Left ventricle myocardium inferior (tissue), 1 donor: ENCODE results near the gene ZDHHC12. TPM values are rescaled to one million over a fixed set of nuclear protein-coding genes. Genes with fewer than 3 reads are reported as not detected.

ENCODE experiments used
- DNase-seq: peaks from one replicate; pipeline ENCODE4 v3.0.0-alpha.2; 2020
- H3K27ac ChIP-seq: fragments of 200-600 bp; replicated peaks from 2 replicates; pipeline ENCODE4 v1.8.0; 2021
- H3K27me3 ChIP-seq: fragments of 200-600 bp; 2 replicates; pipeline ENCODE4 v1.8.0; 2021; ENCODE audit warnings: low read depth
- H3K36me3 ChIP-seq: fragments of 200-600 bp; 2 replicates; pipeline ENCODE4 v1.8.0; 2021
- H3K4me1 ChIP-seq: fragments of 200-600 bp; 2 replicates; pipeline ENCODE4 v1.8.0; 2021
- H3K4me3 ChIP-seq: fragments of 200-600 bp; 2 replicates; pipeline ENCODE4 v1.8.0; 2021; ENCODE audit warnings: mild to moderate bottlenecking, moderate library complexity
- H3K9me3 ChIP-seq: fragments of 200-600 bp; replicated peaks from 2 replicates; pipeline ENCODE4 v1.8.0; 2021
- intact Hi-C: fragments of 100-400 bp; cut with micrococcal nuclease; formaldehyde crosslinking; loops from one replicate; pipeline ENCODE4 v1.11.0; 2022
- total RNA-seq: library from RNA; stranded (reverse); fragmentation: NEBNext Ultra II Directional; extraction: Animal tissue kit (Norgen Biotek cat#: 25700); gene quantifications from one replicate; pipeline ENCODE4 v1.2.1, GENCODE V29; 2021
- TF ChIP-seq, protein P1 (sequence below): fragments of 200-600 bp; IDR thresholded peaks from 2 replicates; pipeline ENCODE4 v1.8.0; 2021; ENCODE audit warnings: antibody characterized with exemption, mild to moderate bottlenecking, borderline replicate concordance
- donor health status: DM: no; HTN: yes; CAD: no; lungs with severe emphysema.

ZDHHC12 gene
- total RNA-seq, 1 donor from 2014 or later: 6.3 TPM

DNA sequence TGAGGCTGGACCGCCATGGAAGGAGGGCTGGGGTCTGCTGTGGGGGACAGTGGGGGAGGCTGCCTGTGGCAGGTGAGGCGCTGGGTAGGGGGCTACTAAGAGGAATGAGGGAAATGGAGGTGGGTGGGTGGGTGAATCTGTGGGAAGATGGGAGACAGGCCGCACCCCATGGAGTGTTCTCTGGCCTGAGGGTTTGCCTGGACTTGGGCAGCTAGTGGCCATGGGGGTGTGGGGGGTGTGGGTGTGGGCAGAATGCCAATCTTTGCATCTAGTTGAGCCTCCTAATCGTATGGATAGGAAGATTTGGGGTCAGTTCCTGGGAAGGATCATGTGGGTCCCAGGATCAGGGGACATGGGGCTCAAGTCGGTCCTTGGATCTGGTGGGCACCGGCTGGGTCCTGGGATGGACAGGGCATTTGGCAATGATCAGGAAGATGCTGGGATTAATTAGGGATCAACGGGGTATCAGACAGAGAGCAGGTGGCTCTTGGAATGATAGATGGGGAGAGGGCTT lies 518 bp downstream of the ZDHHC12 start:
- Histone ChIP-seq H3K9me3 (no peaks in the 10 kb centered on the region), H3K4me1 (peaks cover 13% of the 10 kb centered on the region), H3K27me3 (no peaks in the 10 kb centered on the region), H3K36me3 (peaks cover 3% of the 10 kb centered on the region), H3K4me3 (peak overlapping the region; percentile 73), H3K27ac (peak overlapping the region; percentile 89)
- TF ChIP-seq, protein P1, sequence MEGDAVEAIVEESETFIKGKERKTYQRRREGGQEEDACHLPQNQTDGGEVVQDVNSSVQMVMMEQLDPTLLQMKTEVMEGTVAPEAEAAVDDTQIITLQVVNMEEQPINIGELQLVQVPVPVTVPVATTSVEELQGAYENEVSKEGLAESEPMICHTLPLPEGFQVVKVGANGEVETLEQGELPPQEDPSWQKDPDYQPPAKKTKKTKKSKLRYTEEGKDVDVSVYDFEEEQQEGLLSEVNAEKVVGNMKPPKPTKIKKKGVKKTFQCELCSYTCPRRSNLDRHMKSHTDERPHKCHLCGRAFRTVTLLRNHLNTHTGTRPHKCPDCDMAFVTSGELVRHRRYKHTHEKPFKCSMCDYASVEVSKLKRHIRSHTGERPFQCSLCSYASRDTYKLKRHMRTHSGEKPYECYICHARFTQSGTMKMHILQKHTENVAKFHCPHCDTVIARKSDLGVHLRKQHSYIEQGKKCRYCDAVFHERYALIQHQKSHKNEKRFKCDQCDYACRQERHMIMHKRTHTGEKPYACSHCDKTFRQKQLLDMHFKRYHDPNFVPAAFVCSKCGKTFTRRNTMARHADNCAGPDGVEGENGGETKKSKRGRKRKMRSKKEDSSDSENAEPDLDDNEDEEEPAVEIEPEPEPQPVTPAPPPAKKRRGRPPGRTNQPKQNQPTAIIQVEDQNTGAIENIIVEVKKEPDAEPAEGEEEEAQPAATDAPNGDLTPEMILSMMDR: no peak
- no peak for DNase-seq
- intact Hi-C loops: no loop called here

DNA sequence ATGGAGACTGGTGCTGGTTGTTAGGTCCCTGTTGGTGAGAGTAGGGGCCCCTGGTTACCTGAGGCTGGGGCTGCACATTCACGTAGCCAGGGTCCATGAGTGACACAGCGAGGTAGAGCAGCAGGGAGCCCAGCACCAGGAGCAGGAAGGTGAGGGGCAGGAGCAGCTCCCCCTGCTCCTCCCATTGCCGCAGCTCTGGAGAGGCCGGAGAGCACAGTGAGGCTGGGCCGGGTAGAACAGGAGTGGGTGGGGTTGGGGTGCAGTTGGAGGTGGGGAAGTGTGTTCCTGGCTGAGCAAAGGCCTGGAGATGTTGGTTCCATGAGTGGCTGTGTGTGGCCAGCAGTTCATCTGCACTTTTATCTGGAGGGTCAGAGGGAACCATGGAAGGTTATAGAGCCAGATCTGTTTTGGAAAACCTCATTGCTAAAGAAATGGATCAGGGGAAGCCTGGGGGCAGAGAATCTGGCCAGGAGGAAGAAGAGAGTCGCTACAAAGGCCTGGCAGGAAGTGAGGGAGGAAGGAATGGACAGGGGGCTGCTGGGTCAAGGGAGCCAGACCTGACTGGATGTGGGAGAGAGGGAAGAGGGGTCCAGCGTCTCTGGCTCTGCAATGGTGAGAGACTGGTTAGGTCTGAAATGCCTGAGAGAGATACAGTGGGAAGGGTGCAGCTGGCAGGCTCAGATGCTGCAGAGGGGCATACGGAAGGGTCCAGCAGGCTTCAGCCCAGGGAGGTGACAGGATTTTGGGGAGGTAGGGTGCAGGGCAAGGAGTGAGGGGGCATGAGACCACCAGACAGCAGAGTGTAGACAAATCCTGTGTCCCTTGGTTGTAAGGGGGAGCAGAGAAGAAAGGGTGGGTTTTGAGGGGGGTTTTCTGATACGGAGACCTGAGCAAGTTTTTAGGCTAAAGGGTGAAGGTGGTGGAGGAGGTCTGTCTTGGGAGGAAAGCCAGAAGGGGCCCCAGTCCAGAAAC lies 1.3 kb downstream of the ZDHHC12 start:
- TF ChIP-seq, protein P1: no peak
- intact Hi-C loops: no loop called here

DNA sequence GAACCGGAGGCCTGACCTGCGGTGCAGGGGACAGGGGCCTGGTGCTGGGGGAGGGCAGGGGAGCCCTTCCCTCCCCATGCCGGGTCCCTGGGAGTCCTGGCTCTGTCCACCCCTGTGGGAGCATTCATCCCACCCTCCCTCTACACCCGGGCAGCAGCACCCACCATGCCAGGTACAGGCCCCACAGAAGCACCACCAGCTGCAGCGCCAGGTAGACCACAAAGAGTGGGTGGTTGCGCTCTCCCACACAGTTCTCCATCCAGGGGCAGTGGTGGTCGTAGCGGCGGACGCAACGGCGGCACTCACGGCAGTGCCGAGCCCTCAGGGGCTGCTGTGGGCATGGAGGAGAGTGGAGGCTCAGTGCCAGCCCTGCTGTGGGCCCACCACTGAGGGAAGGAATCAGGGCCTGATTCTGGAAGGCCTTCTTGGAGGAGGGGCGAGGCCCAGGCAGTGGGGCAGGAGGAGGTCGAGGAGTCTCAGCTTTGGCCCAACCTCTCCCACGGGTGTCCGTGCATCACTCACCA lies 2.4 kb downstream of the ZDHHC12 start:
- H3K4me1 ChIP-seq: peaks cover 13% of the 10 kb centered on the region
- TF ChIP-seq, protein P1: no peak
- no peaks in the 10 kb centered on the region for H3K27me3 ChIP-seq
- H3K27ac ChIP-seq: no peak overlapping the region
- intact Hi-C loops: no loop called here
- no peaks in the 10 kb centered on the region for H3K9me3 ChIP-seq
- H3K36me3 ChIP-seq: peaks cover 6% of the 10 kb centered on the region
- DNase-seq: no peak
- H3K4me3 ChIP-seq: no peak overlapping the region

More for the DNA sequence above, 1.3 kb downstream of the ZDHHC12 start:
- H3K36me3 ChIP-seq: peaks cover 3% of the 10 kb centered on the region
- DNase-seq: no peak
- no peaks in the 10 kb centered on the region for H3K9me3 ChIP-seq
- peak overlapping the region; percentile 89 for H3K27ac ChIP-seq
- peaks cover 13% of the 10 kb centered on the region for H3K4me1 ChIP-seq
- no peak overlapping the region for H3K4me3 ChIP-seq
- H3K27me3 ChIP-seq: no peaks in the 10 kb centered on the region

DNA sequence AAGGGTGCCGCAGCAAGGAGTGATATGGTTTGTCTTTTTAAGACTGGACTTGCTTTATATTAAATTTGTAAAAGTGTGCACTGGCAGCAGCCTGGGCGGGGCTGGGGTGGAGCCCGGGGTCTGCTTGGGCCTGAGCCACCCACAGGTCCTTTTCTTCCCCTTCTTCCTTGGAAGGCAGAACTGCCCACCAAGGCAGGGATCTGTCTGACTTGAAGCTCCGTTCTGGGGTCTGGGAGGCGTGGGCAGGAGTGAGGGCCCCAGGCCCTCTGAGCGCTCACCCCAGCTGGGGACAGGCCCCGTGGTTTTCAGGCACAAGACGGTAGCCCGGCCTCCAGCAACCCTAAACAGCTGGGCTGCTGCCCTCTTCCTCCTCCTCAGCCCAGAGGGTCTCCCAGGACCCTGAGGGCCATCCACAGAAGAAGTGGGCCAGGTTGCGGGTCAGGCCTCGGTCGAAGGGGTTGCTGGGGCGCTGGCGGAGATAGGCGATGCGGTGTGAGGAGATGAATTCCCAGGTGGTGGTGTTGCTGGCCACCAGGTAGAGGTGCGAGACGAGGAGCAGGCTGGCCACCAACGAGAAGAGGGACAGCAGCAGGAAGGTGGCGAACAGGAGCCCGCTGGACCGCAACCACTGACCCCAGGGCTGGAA lies 3.0 kb downstream of the ZDHHC12 start:
- H3K36me3 ChIP-seq: peaks cover 9% of the 10 kb centered on the region
- no peak for DNase-seq
- no peak overlapping the region for H3K27ac ChIP-seq
- TF ChIP-seq, protein P1: no peak
- no peaks in the 10 kb centered on the region for H3K9me3 ChIP-seq
- no peak overlapping the region for H3K4me3 ChIP-seq
- peaks cover 13% of the 10 kb centered on the region for H3K4me1 ChIP-seq
- intact Hi-C loops: no loop called here
- H3K27me3 ChIP-seq: no peaks in the 10 kb centered on the region

DNA sequence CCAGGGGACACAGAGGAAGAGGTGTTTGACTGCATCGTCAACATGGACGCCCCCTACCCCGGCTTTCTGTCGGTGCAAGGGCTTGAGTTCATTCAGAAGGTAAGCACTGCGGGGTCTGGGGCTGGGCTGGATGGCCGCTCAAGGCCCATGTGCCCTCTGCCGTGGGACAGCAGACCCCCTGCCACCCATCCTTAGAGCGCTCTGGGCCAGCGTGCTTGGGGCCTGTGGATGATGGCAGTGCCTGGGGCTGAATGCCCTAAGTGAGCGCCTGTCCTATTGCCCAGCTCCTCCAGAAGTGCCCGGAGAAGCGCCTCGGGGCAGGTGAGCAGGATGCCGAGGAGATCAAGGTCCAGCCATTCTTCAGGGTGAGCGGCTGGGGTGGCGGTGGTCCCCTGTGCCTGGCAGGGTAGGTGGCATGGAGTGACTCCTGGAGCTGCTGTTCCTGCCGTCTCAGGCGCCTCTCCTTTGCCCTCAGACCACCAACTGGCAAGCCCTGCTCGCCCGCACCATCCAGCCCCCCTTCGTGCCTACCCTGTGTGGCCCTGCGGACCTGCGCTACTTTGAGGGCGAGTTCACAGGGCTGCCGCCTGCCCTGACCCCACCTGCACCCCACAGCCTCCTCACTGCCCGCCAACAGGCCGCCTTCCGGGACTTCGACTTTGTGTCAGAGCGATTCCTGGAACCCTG lies 3.9 kb downstream of the ZDHHC12 start:
- Histone ChIP-seq H3K36me3 (peaks cover 9% of the 10 kb centered on the region), H3K9me3 (no peaks in the 10 kb centered on the region), H3K4me1 (peaks cover 13% of the 10 kb centered on the region), H3K4me3 (no peak overlapping the region), H3K27me3 (no peaks in the 10 kb centered on the region), H3K27ac (no peak overlapping the region)
- TF ChIP-seq, protein P1: no peak
- DNase-seq: no peak
- intact Hi-C loops: no loop called here
